OCI-LY7 (cell line): ENCODE measurements around the gene BBX. TPM values are rescaled to one million over a fixed set of nuclear protein-coding genes. Genes with fewer than 3 reads are reported as not detected.

Source experiments
- BruUV-seq: library from RNA; stranded (reverse); fragments of 400-500 nt; replicated peaks from 2 replicates; lab custom pipeline; 2021; lab: Mats Ljungman, UMichigan
- CTCF ChIA-PET: fragments of 300-600 bp; sonication (Branson Sonifier 250); formaldehyde crosslinking; loops from one replicate; lab custom pipeline; 2022; ENCODE audit warnings: antibody characterized with exemption; ENCODE audit not compliant: unreplicated experiment; lab: Charles Lee
- POLR2A ChIA-PET: fragments of 300-600 bp; sonication (Branson Sonifier 250); formaldehyde crosslinking; loops from one replicate; lab custom pipeline; 2022; ENCODE audit warnings: antibody characterized with exemption; lab: Charles Lee
- DNase-seq: peaks from one replicate; pipeline ENCODE4 v3.0.0-alpha.2; 2015; ENCODE audit warnings: low spot score
- H2AFZ ChIP-seq: fragments of 200-600 bp; sonication (generic), shearing (Covaris generic); 2 replicates; pipeline ENCODE4 v1.6.1; 2014; ENCODE audit warnings: mild to moderate bottlenecking, antibody characterized with exemption, low read length, moderate library complexity
- H3K27ac ChIP-seq: fragments of 200-600 bp; sonication (generic); 2 replicates; pipeline ENCODE4 v1.5.1; 2014; ENCODE audit warnings: mixed run types, low read depth, mild to moderate bottlenecking, moderate library complexity, low read length, inconsistent platforms; ENCODE audit not compliant: poor library complexity, severe bottlenecking
- H3K36me3 ChIP-seq: fragments of 200-600 bp; sonication (generic); 2 replicates; pipeline ENCODE4 v1.6.1; 2014; ENCODE audit warnings: mild to moderate bottlenecking, antibody characterized with exemption, low read length, moderate library complexity, mixed read lengths; ENCODE audit not compliant: insufficient read depth
- H3K4me1 ChIP-seq: fragments of 200-600 bp; sonication (generic); 2 replicates; pipeline ENCODE4 v1.5.1; 2014; ENCODE audit warnings: mild to moderate bottlenecking, low read length; ENCODE audit not compliant: insufficient read depth, poor library complexity, severe bottlenecking
- H3K4me2 ChIP-seq: fragments of 200-600 bp; sonication (generic); 2 replicates; pipeline ENCODE4 v1.6.1; 2014; ENCODE audit warnings: mild to moderate bottlenecking, low read length
- H3K4me3 ChIP-seq: fragments of 200-600 bp; sonication (generic); 2 replicates; pipeline ENCODE4 v1.5.1; 2014; ENCODE audit warnings: mild to moderate bottlenecking, low read depth, low read length; ENCODE audit not compliant: poor library complexity, severe bottlenecking
- H3K79me2 ChIP-seq: fragments of 200-600 bp; sonication (generic); 2 replicates; pipeline ENCODE4 v1.6.1; 2016; ENCODE audit warnings: low read depth, mild to moderate bottlenecking, low read length, moderate library complexity, mixed read lengths; ENCODE audit not compliant: insufficient read depth
- H3K9me2 ChIP-seq: fragments of 200-600 bp; sonication (generic); 2 replicates; pipeline ENCODE4 v1.6.1; 2016; ENCODE audit warnings: mild to moderate bottlenecking, low read length, mixed read lengths; ENCODE audit not compliant: insufficient read depth
- H3K9me3 ChIP-seq: fragments of 200-600 bp; sonication (generic); 2 replicates; pipeline ENCODE4 v1.6.1; 2014; ENCODE audit warnings: mild to moderate bottlenecking, mixed run types, low read length, mixed read lengths
- H4K20me1 ChIP-seq: fragments of 200-600 bp; sonication (generic); 2 replicates; pipeline ENCODE4 v1.6.1; 2014; ENCODE audit warnings: mild to moderate bottlenecking, antibody characterized with exemption, low read length, moderate library complexity, mixed read lengths; ENCODE audit not compliant: insufficient read depth
- CTCF ChIP-seq: fragments of 200-600 bp; sonication (generic); conservative IDR thresholded peaks from 2 replicates; pipeline ENCODE4 v1.5.1; 2014; ENCODE audit warnings: mild to moderate bottlenecking, antibody characterized with exemption, low read length, moderate library complexity, mixed read lengths
- EZH2phosphoT487 ChIP-seq: fragments of 200-600 bp; sonication (generic); IDR thresholded peaks from 2 replicates; pipeline ENCODE4 v1.6.1; 2018; ENCODE audit warnings: low read depth, borderline replicate concordance, mild to moderate bottlenecking, mixed run types, antibody characterized with exemption, low read length, moderate library complexity, mixed read lengths
- intact Hi-C: fragments of 100-400 bp; cut with micrococcal nuclease; formaldehyde crosslinking; loops from one replicate; pipeline ENCODE4 v1.10.0; 2022; ENCODE audit not compliant: unreplicated experiment
- total RNA-seq, 2 experiments: library from RNA; depleted of rRNA in 1 of 2; stranded (reverse); fragments of >200 nt in 1 of 2; shearing (Covaris generic) in 1 of 2; gene quantifications; 2 replicates each; pipeline ENCODE4 v1.2.3, GENCODE V29; 2014 to 2022

The BBX gene
- total RNA-seq, 2 experiments from 2014 or later, result 27.0 to 49.8 TPM

GRCh38 chr3:107798381-107798780 is 275.6 kb downstream of the BBX start:
- Histone ChIP-seq H4K20me1 (no peaks in the 10 kb centered on the region), H3K79me2 (no peaks in the 10 kb centered on the region), H3K4me2 (no peak overlapping the region), H3K4me3 (no peak overlapping the region), H3K4me1 (no peaks in the 10 kb centered on the region), H2AFZ (no peak overlapping the region), H3K36me3 (peaks cover 51% of the 10 kb centered on the region), H3K27ac (no peak overlapping the region), H3K9me2 (no peaks in the 10 kb centered on the region), H3K9me3 (no peaks in the 10 kb centered on the region)
- intact Hi-C loops, result no loop called here
- ChIA-PET CTCF (no interaction called here), POLR2A (no interaction called here)
- BruUV-seq, result no TSS peak
- TF ChIP-seq EZH2phosphoT487 (no peak), CTCF (no peak)
- DNase-seq, result no peak

GRCh38 chr3:107800710-107801109 is 277.9 kb downstream of the BBX start:
- no TSS peak for BruUV-seq
- POLR2A ChIA-PET, result no interaction called here
- Histone ChIP-seq H3K4me1 (no peaks in the 10 kb centered on the region), H3K9me2 (no peaks in the 10 kb centered on the region), H3K9me3 (no peaks in the 10 kb centered on the region), H3K4me2 (no peak overlapping the region), H2AFZ (no peak overlapping the region), H3K36me3 (peaks cover 68% of the 10 kb centered on the region), H3K27ac (no peak overlapping the region), H3K4me3 (no peak overlapping the region), H3K79me2 (no peaks in the 10 kb centered on the region), H4K20me1 (no peaks in the 10 kb centered on the region)
- CTCF ChIA-PET, result no interaction called here
- intact Hi-C loops, result no loop called here
- TF ChIP-seq EZH2phosphoT487 (no peak), CTCF (no peak)
- no peak for DNase-seq

GRCh38 chr3:107803170-107803569 is 280.4 kb downstream of the BBX start:
- Histone ChIP-seq H3K4me2 (no peak overlapping the region), H3K36me3 (peaks cover 74% of the 10 kb centered on the region), H2AFZ (no peak overlapping the region), H3K27ac (no peak overlapping the region), H3K4me3 (no peak overlapping the region), H3K9me2 (no peaks in the 10 kb centered on the region), H3K79me2 (no peaks in the 10 kb centered on the region), H3K9me3 (no peaks in the 10 kb centered on the region), H3K4me1 (no peaks in the 10 kb centered on the region), H4K20me1 (no peaks in the 10 kb centered on the region)
- no peak for DNase-seq
- BruUV-seq, result no TSS peak
- CTCF ChIA-PET, result no interaction called here
- POLR2A ChIA-PET, result interaction anchor here (0.5 to 0.7 kb wide), 2 partner anchors 594 to 1110 kb away, joined by 3 to 5 read pairs; no protein-coding TSS in a partner anchor
- intact Hi-C loops, result no loop called here
- no peak for TF ChIP-seq CTCF
- TF ChIP-seq EZH2phosphoT487, result no peak
